Fibroblast of lung (primary cell): ENCODE results near the gene LANCL3.

Experiments
- CTCF ChIP-seq, 2 donors: IDR thresholded peaks in 1 of 2; conservative IDR thresholded peaks in 1 of 2; 1 replicate in 1 of 2; 2 replicates in 1 of 2; pipeline ENCODE4 v1.5.1; 2011 to 2012; ENCODE audit warnings: low read length in 2 of 2, control low read depth in 1 of 2, inconsistent platforms in 1 of 2, low read depth in 1 of 2, mild to moderate bottlenecking in 1 of 2
- EZH2 ChIP-seq: IDR thresholded peaks from 2 replicates; pipeline ENCODE4 v1.5.1; 2012; ENCODE audit warnings: low read length, control low read depth, mild to moderate bottlenecking; ENCODE audit errors: missing control alignments

DNA sequence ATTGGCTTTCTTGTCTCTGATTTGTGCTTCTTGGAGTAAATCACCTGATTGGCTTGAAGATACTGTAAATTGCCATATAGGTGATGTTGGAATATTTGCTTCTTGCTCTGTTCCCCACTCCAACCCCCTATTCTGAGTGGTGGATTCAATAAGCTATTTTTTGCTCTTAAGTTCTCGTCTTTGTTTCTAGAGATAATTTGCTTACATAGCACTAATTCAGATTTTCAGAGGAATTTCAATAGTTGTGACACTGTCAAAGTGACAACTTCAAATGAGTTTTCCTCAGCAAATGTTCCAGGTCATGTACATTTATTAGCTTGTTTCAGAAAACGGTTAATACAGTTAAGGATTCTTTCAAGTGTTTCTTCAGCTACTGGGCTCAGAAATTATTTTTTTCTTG lies 18.6 kb downstream of the LANCL3 start:
- TF ChIP-seq CTCF (conservative IDR thresholded peaks at IDR 0.05 in 1 of 2, IDR thresholded peaks at IDR 0.05 in 1 of 2; ENCODE audit: low read depth in 1 of 2, low read length in 2 of 2) (no peak), EZH2 (no peak)
